ENCODE data around the gene NUPR2.

The NUPR2 gene

GRCh38 chr7:56079450-56080185, 36.6 kb downstream of the NUPR2 start:
- Histone ChIP-seq H2AFZ (ENCODE audit: low read depth, low read length, severe bottlenecking) (no peak overlapping the region), H3K9me3 (ENCODE audit: insufficient read depth, low read length) (no peaks in the 10 kb centered on the region), H3K36me3 (ENCODE audit: low read length) (peaks cover 12% of the 10 kb centered on the region), H3F3A (ENCODE audit: insufficient read depth) (no peaks in the 10 kb centered on the region), H3K9ac (ENCODE audit: low read length) (no peak overlapping the region), H3K9me2 (replicated peaks; ENCODE audit: insufficient read depth, low read length) (no peaks in the 10 kb centered on the region), H3K4me2 (ENCODE audit: low read depth, low read length, poor library complexity, severe bottlenecking) (no peak overlapping the region), H3K27me3 (ENCODE audit: low read length) (no peaks in the 10 kb centered on the region), H3K27ac (ENCODE audit: low read depth, low read length) (no peak overlapping the region), H3K4me3 (ENCODE audit: insufficient read depth, low read length, poor library complexity, severe bottlenecking) (no peak overlapping the region), H3K79me2 (ENCODE audit: insufficient read depth, low read length) (no peaks in the 10 kb centered on the region), H4K20me1 (ENCODE audit: low read depth, low read length) (no peaks in the 10 kb centered on the region)
- TF ChIP-seq, protein P1, sequence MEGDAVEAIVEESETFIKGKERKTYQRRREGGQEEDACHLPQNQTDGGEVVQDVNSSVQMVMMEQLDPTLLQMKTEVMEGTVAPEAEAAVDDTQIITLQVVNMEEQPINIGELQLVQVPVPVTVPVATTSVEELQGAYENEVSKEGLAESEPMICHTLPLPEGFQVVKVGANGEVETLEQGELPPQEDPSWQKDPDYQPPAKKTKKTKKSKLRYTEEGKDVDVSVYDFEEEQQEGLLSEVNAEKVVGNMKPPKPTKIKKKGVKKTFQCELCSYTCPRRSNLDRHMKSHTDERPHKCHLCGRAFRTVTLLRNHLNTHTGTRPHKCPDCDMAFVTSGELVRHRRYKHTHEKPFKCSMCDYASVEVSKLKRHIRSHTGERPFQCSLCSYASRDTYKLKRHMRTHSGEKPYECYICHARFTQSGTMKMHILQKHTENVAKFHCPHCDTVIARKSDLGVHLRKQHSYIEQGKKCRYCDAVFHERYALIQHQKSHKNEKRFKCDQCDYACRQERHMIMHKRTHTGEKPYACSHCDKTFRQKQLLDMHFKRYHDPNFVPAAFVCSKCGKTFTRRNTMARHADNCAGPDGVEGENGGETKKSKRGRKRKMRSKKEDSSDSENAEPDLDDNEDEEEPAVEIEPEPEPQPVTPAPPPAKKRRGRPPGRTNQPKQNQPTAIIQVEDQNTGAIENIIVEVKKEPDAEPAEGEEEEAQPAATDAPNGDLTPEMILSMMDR (IDR thresholded peaks at IDR 0.05; ENCODE audit: insufficient read depth, low read length, poor library complexity, severe bottlenecking) = no peak
- no peak for TF ChIP-seq EZH2phosphoT487 (conservative IDR thresholded peaks at IDR 0.05; ENCODE audit: low read length)

- Histone ChIP-seq H3K4me2 (ENCODE audit: low read depth, low read length, poor library complexity, severe bottlenecking) (no peak overlapping the region), H3K9ac (ENCODE audit: low read length) (no peak overlapping the region)
Observed at GRCh38 chr7:56078196-56078595, 38.0 kb downstream of the NUPR2 start.

GRCh38 chr7:56077681-56078080, 38.5 kb downstream of the NUPR2 start:
- Histone ChIP-seq H3K79me2 (ENCODE audit: insufficient read depth, low read length) (no peaks in the 10 kb centered on the region), H4K20me1 (ENCODE audit: low read depth, low read length) (no peaks in the 10 kb centered on the region)

More at GRCh38 chr7:56078196-56078595, 38.0 kb downstream of the NUPR2 start:
- Histone ChIP-seq H3K9me3 (ENCODE audit: insufficient read depth, low read length) (no peaks in the 10 kb centered on the region), H3F3A (ENCODE audit: insufficient read depth) (peaks cover 4% of the 10 kb centered on the region), H2AFZ (ENCODE audit: low read depth, low read length, severe bottlenecking) (no peak overlapping the region), H3K4me3 (ENCODE audit: insufficient read depth, low read length, poor library complexity, severe bottlenecking) (no peak overlapping the region), H4K20me1 (ENCODE audit: low read depth, low read length) (no peaks in the 10 kb centered on the region), H3K9me2 (replicated peaks; ENCODE audit: insufficient read depth, low read length) (no peaks in the 10 kb centered on the region), H3K36me3 (ENCODE audit: low read length) (peaks cover 12% of the 10 kb centered on the region), H3K27me3 (ENCODE audit: low read length) (no peaks in the 10 kb centered on the region), H3K79me2 (ENCODE audit: insufficient read depth, low read length) (no peaks in the 10 kb centered on the region), H3K27ac (ENCODE audit: low read depth, low read length) (no peak overlapping the region)
- no peak for TF ChIP-seq EZH2phosphoT487 (conservative IDR thresholded peaks at IDR 0.05; ENCODE audit: low read length)
- TF ChIP-seq, protein P1 (IDR thresholded peaks at IDR 0.05; ENCODE audit: insufficient read depth, low read length, poor library complexity, severe bottlenecking) = no peak

More at GRCh38 chr7:56077681-56078080, 38.5 kb downstream of the NUPR2 start:
- Histone ChIP-seq H3K9me3 (ENCODE audit: insufficient read depth, low read length) (no peaks in the 10 kb centered on the region), H3K4me2 (ENCODE audit: low read depth, low read length, poor library complexity, severe bottlenecking) (no peak overlapping the region), H3K4me3 (ENCODE audit: insufficient read depth, low read length, poor library complexity, severe bottlenecking) (no peak overlapping the region), H3K27me3 (ENCODE audit: low read length) (no peaks in the 10 kb centered on the region), H3K36me3 (ENCODE audit: low read length) (peaks cover 17% of the 10 kb centered on the region), H3F3A (ENCODE audit: insufficient read depth) (peaks cover 9% of the 10 kb centered on the region), H3K9ac (ENCODE audit: low read length) (no peak overlapping the region), H3K9me2 (replicated peaks; ENCODE audit: insufficient read depth, low read length) (no peaks in the 10 kb centered on the region), H2AFZ (ENCODE audit: low read depth, low read length, severe bottlenecking) (no peak overlapping the region), H3K27ac (ENCODE audit: low read depth, low read length) (no peak overlapping the region)
- TF ChIP-seq EZH2phosphoT487 (conservative IDR thresholded peaks at IDR 0.05; ENCODE audit: low read length) = no peak
- TF ChIP-seq, protein P1 (IDR thresholded peaks at IDR 0.05; ENCODE audit: insufficient read depth, low read length, poor library complexity, severe bottlenecking) = no peak

All from SU-DHL-6 (cell line).